ENCODE measurements around the gene FOXK1.

DNA sequence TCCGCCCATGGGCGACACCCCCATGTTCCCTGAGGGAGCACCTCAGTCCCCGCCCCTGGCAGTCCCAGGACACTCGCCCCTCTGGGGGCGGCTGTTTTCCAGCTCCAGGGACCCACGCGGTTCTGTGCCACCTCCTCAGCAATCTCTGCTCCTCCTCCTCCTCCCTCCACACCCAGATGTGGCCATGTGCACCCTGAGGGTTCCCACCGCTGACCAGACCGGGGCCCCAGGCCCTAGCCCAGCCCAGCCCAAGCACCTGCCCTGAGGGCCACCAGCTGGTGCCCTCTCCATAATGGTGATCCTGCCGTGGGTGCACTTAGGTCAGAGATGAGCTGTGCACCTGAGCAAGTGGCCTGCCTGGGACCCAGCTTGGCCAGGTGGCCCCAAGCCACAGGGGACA lies 118.4 kb downstream of the FOXK1 start:
- no peak for TF ChIP-seq CTCF (IDR thresholded peaks at IDR 0.05)
- TF ChIP-seq EP300 (IDR thresholded peaks at IDR 0.05; ENCODE audit: low read depth), result no peak
- no peak for TF ChIP-seq POLR2AphosphoS5 (IDR thresholded peaks at IDR 0.05)
- no peak for TF ChIP-seq POLR2A (IDR thresholded peaks at IDR 0.05)

Data from transverse colon (tissue), 4 donors.